ENCODE measurements around the gene PLEKHG5. TPM values are rescaled to one million over a fixed set of nuclear protein-coding genes. Genes with fewer than 3 reads are reported as not detected.

PLEKHG5 gene, protein sequence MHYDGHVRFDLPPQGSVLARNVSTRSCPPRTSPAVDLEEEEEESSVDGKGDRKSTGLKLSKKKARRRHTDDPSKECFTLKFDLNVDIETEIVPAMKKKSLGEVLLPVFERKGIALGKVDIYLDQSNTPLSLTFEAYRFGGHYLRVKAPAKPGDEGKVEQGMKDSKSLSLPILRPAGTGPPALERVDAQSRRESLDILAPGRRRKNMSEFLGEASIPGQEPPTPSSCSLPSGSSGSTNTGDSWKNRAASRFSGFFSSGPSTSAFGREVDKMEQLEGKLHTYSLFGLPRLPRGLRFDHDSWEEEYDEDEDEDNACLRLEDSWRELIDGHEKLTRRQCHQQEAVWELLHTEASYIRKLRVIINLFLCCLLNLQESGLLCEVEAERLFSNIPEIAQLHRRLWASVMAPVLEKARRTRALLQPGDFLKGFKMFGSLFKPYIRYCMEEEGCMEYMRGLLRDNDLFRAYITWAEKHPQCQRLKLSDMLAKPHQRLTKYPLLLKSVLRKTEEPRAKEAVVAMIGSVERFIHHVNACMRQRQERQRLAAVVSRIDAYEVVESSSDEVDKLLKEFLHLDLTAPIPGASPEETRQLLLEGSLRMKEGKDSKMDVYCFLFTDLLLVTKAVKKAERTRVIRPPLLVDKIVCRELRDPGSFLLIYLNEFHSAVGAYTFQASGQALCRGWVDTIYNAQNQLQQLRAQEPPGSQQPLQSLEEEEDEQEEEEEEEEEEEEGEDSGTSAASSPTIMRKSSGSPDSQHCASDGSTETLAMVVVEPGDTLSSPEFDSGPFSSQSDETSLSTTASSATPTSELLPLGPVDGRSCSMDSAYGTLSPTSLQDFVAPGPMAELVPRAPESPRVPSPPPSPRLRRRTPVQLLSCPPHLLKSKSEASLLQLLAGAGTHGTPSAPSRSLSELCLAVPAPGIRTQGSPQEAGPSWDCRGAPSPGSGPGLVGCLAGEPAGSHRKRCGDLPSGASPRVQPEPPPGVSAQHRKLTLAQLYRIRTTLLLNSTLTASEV
- 1.3 and 1.9 TPM in 2 replicates for total RNA-seq

- intact Hi-C loops (cut with micrococcal nuclease) = loop anchor here (5.0 kb wide), 1 partner anchor 61 kb away; the partner anchor contains the start of gene NOL9
- H3K36me3 Mint-ChIP-seq (ENCODE audit: low read depth) = no peaks in the 10 kb centered on the region
- DNase-seq = no peak
- H3K27ac Mint-ChIP-seq = peak within 1 kb of the TSS; percentile 84
- H3K9me3 Mint-ChIP-seq = no peaks in the 10 kb centered on the region
- H3K4me3 Mint-ChIP-seq = peak within 1 kb of the TSS; percentile 81
- H3K4me1 Mint-ChIP-seq = peaks cover 15% of the 10 kb centered on the region
- peaks cover 12% of the 10 kb centered on the region for H3K27me3 Mint-ChIP-seq
Measured at GRCh38 chr1:6491480-6491962, at the start of gene PLEKHG5. TSS of gene PLEKHG5 (minus strand) at chr1:6491667. CDS start at chr1:6477571, 14,096 bp downstream.

- intact Hi-C loops (cut with micrococcal nuclease) = no loop called here
- Mint-ChIP-seq H3K27ac (no peak overlapping the region), H3K4me3 (no peak overlapping the region), H3K9me3 (no peaks in the 10 kb centered on the region), H3K36me3 (ENCODE audit: low read depth) (peaks cover 25% of the 10 kb centered on the region), H3K27me3 (no peaks in the 10 kb centered on the region), H3K4me1 (peaks cover 5% of the 10 kb centered on the region)
- no peak for DNase-seq
Measured at GRCh38 chr1:6538956-6539355, 47.5 kb upstream of the PLEKHG5 start.

- H3K4me1 Mint-ChIP-seq = peaks cover 5% of the 10 kb centered on the region
- intact Hi-C loops (cut with micrococcal nuclease) = no loop called here
- peaks cover 36% of the 10 kb centered on the region for H3K36me3 Mint-ChIP-seq (ENCODE audit: low read depth)
- H3K9me3 Mint-ChIP-seq = no peaks in the 10 kb centered on the region
- no peaks in the 10 kb centered on the region for H3K27me3 Mint-ChIP-seq
- no peak for DNase-seq
- H3K4me3 Mint-ChIP-seq = no peak overlapping the region
- no peak overlapping the region for H3K27ac Mint-ChIP-seq
Measured at GRCh38 chr1:6536291-6536690, 44.8 kb upstream of the PLEKHG5 start.

DNA sequence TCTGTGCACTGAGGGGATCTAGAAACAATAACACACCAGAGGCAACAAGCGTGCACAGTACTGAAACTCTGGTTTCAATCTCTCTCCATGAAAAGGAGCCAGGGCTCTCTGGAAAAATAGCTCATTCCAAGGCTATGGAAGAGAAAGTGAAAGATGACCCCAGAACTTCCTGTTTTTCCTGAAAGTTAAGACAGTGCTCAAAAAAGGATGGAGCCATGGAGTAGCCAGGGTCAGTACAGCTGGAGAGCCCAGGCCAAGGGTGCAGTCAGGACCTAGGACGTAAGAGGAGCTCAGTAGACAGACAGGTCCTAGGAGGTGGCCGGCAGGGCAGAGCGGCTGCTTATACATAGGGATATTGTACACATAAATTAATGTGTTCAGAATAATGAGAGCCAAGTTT lies 43.7 kb upstream of the PLEKHG5 start:
- Mint-ChIP-seq H3K27ac (no peak overlapping the region), H3K4me3 (no peak overlapping the region)
- intact Hi-C loops (cut with micrococcal nuclease) = no loop called here

GRCh38 chr1:6534248-6534822 lies 42.9 kb upstream of the PLEKHG5 start:
- no peak overlapping the region for H3K27ac Mint-ChIP-seq
- peaks cover 3% of the 10 kb centered on the region for H3K4me1 Mint-ChIP-seq
- intact Hi-C loops (cut with micrococcal nuclease) = no loop called here

More for the DNA sequence above, 43.7 kb upstream of the PLEKHG5 start:
- H3K27me3 Mint-ChIP-seq = no peaks in the 10 kb centered on the region
- no peaks in the 10 kb centered on the region for H3K9me3 Mint-ChIP-seq
- H3K36me3 Mint-ChIP-seq (ENCODE audit: low read depth) = peaks cover 40% of the 10 kb centered on the region
- H3K4me1 Mint-ChIP-seq = peaks cover 5% of the 10 kb centered on the region
- no peak for DNase-seq

DNA sequence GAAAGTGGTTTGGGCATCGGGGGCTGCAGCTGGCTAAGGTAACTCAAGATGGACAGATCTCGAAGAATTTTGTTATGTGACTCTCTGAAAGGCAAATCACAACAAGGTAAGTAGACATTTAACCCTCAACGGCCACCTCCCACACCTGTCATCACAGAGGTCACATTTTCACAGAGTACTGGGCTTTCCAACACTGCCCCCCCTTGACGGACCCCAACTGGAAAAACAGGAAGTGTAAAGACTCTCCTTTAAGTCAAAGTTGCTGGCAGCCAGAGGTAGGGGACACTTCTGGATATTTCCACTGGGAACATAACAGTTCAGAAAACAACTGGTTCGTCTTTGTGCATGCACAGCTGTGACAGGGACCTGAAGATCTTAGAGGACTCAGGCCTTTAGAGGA lies 40.5 kb upstream of the PLEKHG5 start:
- Mint-ChIP-seq H3K36me3 (ENCODE audit: low read depth) (peaks cover 53% of the 10 kb centered on the region), H3K4me3 (no peak overlapping the region), H3K9me3 (no peaks in the 10 kb centered on the region)

More at GRCh38 chr1:6534248-6534822, 42.9 kb upstream of the PLEKHG5 start:
- DNase-seq = no peak
- Mint-ChIP-seq H3K4me3 (no peak overlapping the region), H3K9me3 (no peaks in the 10 kb centered on the region), H3K27me3 (no peaks in the 10 kb centered on the region), H3K36me3 (ENCODE audit: low read depth) (peaks cover 39% of the 10 kb centered on the region)

DNA sequence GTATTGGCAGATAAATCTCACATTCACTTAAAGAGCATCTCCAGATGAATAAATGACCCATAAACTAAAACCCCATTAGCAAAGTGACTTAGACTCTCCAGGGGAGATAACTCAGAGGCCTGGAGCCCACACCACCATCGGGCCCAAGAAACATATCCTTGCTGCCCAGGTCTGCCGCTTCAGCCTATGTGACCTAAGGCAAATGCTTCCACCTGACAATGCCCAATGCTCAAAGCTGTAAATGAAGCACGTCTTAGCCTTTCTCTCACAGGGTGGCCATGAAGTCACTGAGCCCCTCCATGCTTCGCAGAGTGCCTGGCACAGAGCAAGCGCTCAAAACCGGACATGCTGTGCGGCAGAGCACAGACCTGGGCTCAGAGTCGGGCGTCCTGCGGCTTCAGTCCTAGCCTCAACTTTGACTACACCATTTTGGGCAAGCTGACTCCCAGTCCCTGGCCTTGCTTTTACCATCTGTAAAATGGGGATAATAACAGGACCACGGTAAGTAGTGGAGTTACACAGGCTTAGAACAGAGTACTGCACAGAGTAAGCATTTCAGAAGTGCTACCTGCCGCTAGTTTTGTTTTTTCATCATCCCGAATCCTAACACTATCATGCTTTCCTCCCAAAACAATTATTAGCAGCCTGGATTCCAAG lies 39.2 kb upstream of the PLEKHG5 start:
- intact Hi-C loops (cut with micrococcal nuclease) = no loop called here
- Mint-ChIP-seq H3K36me3 (ENCODE audit: low read depth) (peaks cover 59% of the 10 kb centered on the region), H3K4me3 (no peak overlapping the region), H3K9me3 (no peaks in the 10 kb centered on the region), H3K27me3 (no peaks in the 10 kb centered on the region), H3K4me1 (peaks cover 3% of the 10 kb centered on the region), H3K27ac (no peak overlapping the region)
- DNase-seq = no peak

More for the DNA sequence above, 40.5 kb upstream of the PLEKHG5 start:
- no peak overlapping the region for H3K27ac Mint-ChIP-seq
- no peak for DNase-seq
- H3K4me1 Mint-ChIP-seq = peaks cover 3% of the 10 kb centered on the region
- no peaks in the 10 kb centered on the region for H3K27me3 Mint-ChIP-seq
- intact Hi-C loops (cut with micrococcal nuclease) = no loop called here

DNA sequence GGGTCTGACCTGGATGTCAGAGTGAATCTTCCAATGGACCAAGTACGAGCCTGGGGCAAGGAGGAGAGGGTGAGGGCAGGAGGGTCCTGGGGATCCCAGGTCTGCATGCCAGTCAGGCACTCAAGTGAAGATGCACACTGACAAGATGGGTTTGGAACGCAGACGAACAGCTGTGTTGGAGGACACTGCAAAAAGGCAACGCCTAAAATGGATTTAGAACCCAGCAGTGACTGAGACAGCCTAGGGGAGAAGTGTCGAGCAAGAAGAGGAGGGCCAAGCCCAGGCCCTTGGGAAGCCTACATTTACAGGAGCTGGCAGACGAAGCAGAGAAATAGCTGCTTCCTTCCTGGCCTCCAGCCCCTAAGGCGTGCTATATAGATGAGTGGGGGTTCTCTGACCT lies 37.0 kb upstream of the PLEKHG5 start:
- Mint-ChIP-seq H3K9me3 (no peaks in the 10 kb centered on the region), H3K27me3 (no peaks in the 10 kb centered on the region), H3K4me1 (peaks cover 1% of the 10 kb centered on the region), H3K36me3 (ENCODE audit: low read depth) (peaks cover 67% of the 10 kb centered on the region), H3K27ac (no peak overlapping the region), H3K4me3 (no peak overlapping the region)
- intact Hi-C loops (cut with micrococcal nuclease) = no loop called here
- DNase-seq = no peak

GRCh38 chr1:6526316-6526715 lies 34.8 kb upstream of the PLEKHG5 start:
- intact Hi-C loops (cut with micrococcal nuclease) = no loop called here
- peaks cover 49% of the 10 kb centered on the region for H3K36me3 Mint-ChIP-seq (ENCODE audit: low read depth)

DNA sequence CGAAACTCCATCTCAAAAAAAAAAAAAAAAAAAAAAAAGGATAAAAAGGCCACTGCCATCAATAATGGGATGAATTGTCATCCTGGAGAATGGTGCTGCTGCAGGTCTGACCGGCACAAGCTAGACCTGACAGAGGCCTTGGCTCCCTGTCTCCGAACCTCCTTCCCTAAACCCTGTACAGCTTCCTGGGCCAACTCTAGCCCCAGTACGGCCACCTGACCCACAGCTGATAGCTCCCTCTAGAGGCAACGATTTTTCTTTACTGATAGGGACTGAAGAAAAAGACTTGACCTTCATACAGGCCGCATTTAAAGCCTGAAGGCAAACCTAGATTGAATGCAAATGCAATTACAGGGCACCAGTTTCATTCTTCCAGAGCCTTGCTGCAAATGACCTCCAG lies 32.1 kb upstream of the PLEKHG5 start:
- H3K4me1 Mint-ChIP-seq = peaks cover 1% of the 10 kb centered on the region
- no peaks in the 10 kb centered on the region for H3K27me3 Mint-ChIP-seq
- intact Hi-C loops (cut with micrococcal nuclease) = no loop called here
- H3K27ac Mint-ChIP-seq = no peak overlapping the region
- H3K36me3 Mint-ChIP-seq (ENCODE audit: low read depth) = peaks cover 36% of the 10 kb centered on the region
- H3K9me3 Mint-ChIP-seq = no peaks in the 10 kb centered on the region
- DNase-seq = no peak
- no peak overlapping the region for H3K4me3 Mint-ChIP-seq

More at GRCh38 chr1:6526316-6526715, 34.8 kb upstream of the PLEKHG5 start:
- DNase-seq = no peak
- peaks cover 1% of the 10 kb centered on the region for H3K4me1 Mint-ChIP-seq
- no peak overlapping the region for H3K4me3 Mint-ChIP-seq
- H3K27ac Mint-ChIP-seq = no peak overlapping the region
- no peaks in the 10 kb centered on the region for H3K27me3 Mint-ChIP-seq
- H3K9me3 Mint-ChIP-seq = no peaks in the 10 kb centered on the region

DNA sequence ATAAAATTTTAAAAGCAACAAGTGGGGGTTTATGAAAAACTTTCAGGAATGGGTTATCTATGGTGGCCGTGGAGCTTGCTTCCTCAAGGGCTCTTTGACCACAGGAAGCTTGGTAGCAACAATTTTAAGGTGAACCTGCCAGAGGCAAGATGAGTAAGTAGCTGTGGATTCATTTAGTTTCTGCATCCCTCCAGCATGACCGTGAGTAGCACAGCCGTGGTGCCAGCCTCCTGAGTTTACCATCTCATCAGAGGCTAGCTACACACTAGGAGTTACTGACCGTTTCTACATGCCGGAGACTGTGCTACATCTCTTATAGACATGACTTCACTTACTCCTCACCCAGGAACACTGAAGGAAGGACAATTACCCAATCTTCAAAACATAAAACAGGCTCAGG lies 30.1 kb upstream of the PLEKHG5 start:
- DNase-seq = no peak
- Mint-ChIP-seq H3K27ac (no peak overlapping the region), H3K4me3 (no peak overlapping the region), H3K27me3 (no peaks in the 10 kb centered on the region), H3K36me3 (ENCODE audit: low read depth) (peaks cover 21% of the 10 kb centered on the region), H3K4me1 (peaks cover 1% of the 10 kb centered on the region), H3K9me3 (no peaks in the 10 kb centered on the region)
- intact Hi-C loops (cut with micrococcal nuclease) = no loop called here

DNA sequence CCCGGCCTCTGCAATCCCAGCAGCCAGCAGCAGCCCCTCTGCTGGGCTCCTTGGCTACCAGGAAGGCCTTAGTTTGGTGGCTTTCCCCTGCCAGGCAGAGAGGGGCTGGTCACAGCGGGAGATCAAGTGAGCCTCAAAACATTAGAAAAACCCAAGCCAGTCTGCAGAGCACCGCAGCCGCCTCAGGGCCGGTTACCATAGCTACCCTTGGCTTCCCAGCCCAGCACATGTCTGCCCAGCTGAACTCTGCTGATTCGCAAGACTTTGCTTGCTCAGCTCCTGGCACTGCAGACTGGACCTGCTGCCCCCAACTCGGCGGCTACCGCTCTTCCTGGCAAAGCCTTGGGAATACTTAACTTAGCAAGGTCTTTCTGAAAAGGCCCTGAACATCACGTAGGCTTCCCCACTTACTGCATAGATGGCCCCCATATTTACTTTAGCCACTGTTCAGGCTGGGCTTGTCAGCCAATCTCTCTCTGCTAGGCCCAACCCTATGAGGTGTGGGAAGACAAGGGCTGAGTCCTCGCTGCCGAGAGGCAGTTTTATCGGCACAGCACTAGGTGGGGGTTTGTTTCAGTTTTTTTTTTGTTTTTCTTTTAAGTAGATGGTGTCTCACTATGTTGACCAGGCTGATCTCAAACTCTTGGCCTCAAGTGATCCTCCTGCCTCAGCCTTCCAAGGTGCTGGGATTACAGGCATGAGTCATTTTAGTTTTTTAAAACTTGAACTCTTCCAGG lies 28.6 kb upstream of the PLEKHG5 start:
- H3K4me1 Mint-ChIP-seq = peaks cover 1% of the 10 kb centered on the region
- H3K27me3 Mint-ChIP-seq = no peaks in the 10 kb centered on the region
- intact Hi-C loops (cut with micrococcal nuclease) = no loop called here
- no peak for DNase-seq
- H3K9me3 Mint-ChIP-seq = no peaks in the 10 kb centered on the region
- H3K4me3 Mint-ChIP-seq = no peak overlapping the region
- no peak overlapping the region for H3K27ac Mint-ChIP-seq
- peaks cover 11% of the 10 kb centered on the region for H3K36me3 Mint-ChIP-seq (ENCODE audit: low read depth)

Measured in activated CD4-positive, alpha-beta T cell treated with anti-CD3 and anti-CD28 coated beads, Interleukin-2, amount 10 ng/mL, durations not matched to agents 24 days and 14 days (primary cell).